K562 (cell line): ENCODE data around the gene TMEM200A. TPM values are rescaled to one million over a fixed set of nuclear protein-coding genes. Genes with fewer than 3 reads are reported as not detected.

Source experiments
- ATAC-seq: fragments of 200-7000 bp; cut with Tn5 transposase; 3 replicates; pipeline ENCODE4 v1.9.1; 2020; ENCODE audit warnings: moderate library complexity
- Bru-seq: library from RNA; stranded (reverse); fragments of 400-500 nt; gene quantifications from one replicate; lab custom pipeline; 2021; lab: Mats Ljungman, UMichigan
- BruChase-seq, 2 experiments: library from RNA; stranded (reverse); fragments of 400-500 nt; gene quantifications; one replicate each; lab custom pipeline; 2021; lab: Mats Ljungman, UMichigan
- BruUV-seq: library from RNA; stranded (reverse); fragments of 400-500 nt; replicated peaks from 2 replicates; lab custom pipeline; 2021; lab: Mats Ljungman, UMichigan
- CTCF ChIA-PET: fragments of 300-600 bp; formaldehyde crosslinking; extraction: SDS; loops from one replicate; lab custom pipeline; 2021; ENCODE audit warnings: low intra/inter-chr PET ratio; lab: Yijun Ruan, JAX
- POLR2A ChIA-PET: fragments of 300-600, 350-650 bp; sonication (Branson Sonifier 250); formaldehyde crosslinking; extraction: SDS; loops from one replicate; lab custom pipeline; 2021; ENCODE audit warnings: antibody characterized with exemption, inconsistent platforms; lab: Yijun Ruan, JAX
- DNase-seq, 4 experiments: peaks; one replicate each; pipeline versions ENCODE4 v3.0.0 to v3.0.0-alpha.2; 2011 to 2018; ENCODE audit warnings: low spot score in 3 of 4, mixed read lengths in 3 of 4; ENCODE audit errors: extremely low read depth in 1 of 4
- FAIRE-seq: peaks from 2 replicates; lab custom pipeline; 2011; peaks lifted over from hg19 to GRCh38; lab: Jason Lieb, UNC
- H2AFZ ChIP-seq: 2 replicates; pipeline ENCODE4 v1.6.0; 2011; ENCODE audit warnings: low read depth, low read length, control low read depth, inconsistent platforms
- H3K27ac ChIP-seq: fragments of 200-600 bp; 3 replicates; pipeline ENCODE4 v1.8.0; 2011; ENCODE audit warnings: low read depth, mild to moderate bottlenecking, control low read depth, inconsistent platforms, low read length, moderate library complexity, mixed read lengths; ENCODE audit errors: extremely low read depth
- H3K27me3 ChIP-seq, 2 experiments: fragments of 300-600 bp in 1 of 2; 2 replicates in 1 of 2; 3 replicates in 1 of 2; pipeline versions ENCODE4 v1.6.0 to v1.8.0; 2011; ENCODE audit warnings: inconsistent platforms in 2 of 2, low read length in 2 of 2, mild to moderate bottlenecking in 1 of 2, mixed read lengths in 1 of 2, moderate library complexity in 1 of 2; ENCODE audit not compliant: control insufficient read depth in 2 of 2, insufficient read depth in 2 of 2
- H3K36me3 ChIP-seq: fragments of 300-600 bp; 3 replicates; pipeline ENCODE4 v1.8.0; 2011; ENCODE audit warnings: mild to moderate bottlenecking, low read length, inconsistent platforms; ENCODE audit not compliant: control insufficient read depth, insufficient read depth
- H3K4me1 ChIP-seq, 2 experiments: fragments of 200-600 bp in 1 of 2; replicated peaks in 1 of 2; 2 replicates in 1 of 2; 3 replicates in 1 of 2; pipeline versions ENCODE4 v1.5.1 to v1.8.0; 2011; ENCODE audit warnings: inconsistent platforms in 2 of 2, low read length in 2 of 2, mild to moderate bottlenecking in 1 of 2, mixed read lengths in 1 of 2, moderate library complexity in 1 of 2; ENCODE audit not compliant: control insufficient read depth in 2 of 2, insufficient read depth in 2 of 2
- H3K4me2 ChIP-seq: 2 replicates; pipeline ENCODE4 v1.6.1; 2011; ENCODE audit warnings: low read length, control low read depth, inconsistent platforms, mixed read lengths; ENCODE audit not compliant: insufficient read depth
- H3K4me3 ChIP-seq: fragments of 200-600 bp; sonication (generic), shearing (Covaris generic); 2 replicates; pipeline ENCODE4 v1.5.1; 2016; ENCODE audit warnings: control low read depth, inconsistent platforms
- H3K79me2 ChIP-seq: fragments of 200-600 bp; 3 replicates; pipeline ENCODE4 v1.8.0; 2011; ENCODE audit warnings: low read length, inconsistent platforms; ENCODE audit not compliant: control insufficient read depth, insufficient read depth
- H3K9ac ChIP-seq, 2 experiments: 2 replicates each; pipeline versions ENCODE4 v1.6.0 to v1.6.1; 2011; ENCODE audit warnings: low read depth in 2 of 2, low read length in 2 of 2, control low read depth in 1 of 2, inconsistent platforms in 1 of 2, mild to moderate bottlenecking in 1 of 2, mixed read lengths in 1 of 2; ENCODE audit not compliant: insufficient read depth in 1 of 2
- H3K9me1 ChIP-seq: one replicate; pipeline ENCODE4 v1.6.0; 2011; ENCODE audit warnings: inconsistent platforms, mild to moderate bottlenecking, low read length, moderate library complexity; ENCODE audit not compliant: control insufficient read depth, insufficient read depth
- H3K9me3 ChIP-seq: replicated peaks from 2 replicates; pipeline ENCODE4 v1.5.1; 2011; ENCODE audit warnings: low read depth, low read length, inconsistent platforms; ENCODE audit not compliant: control insufficient read depth, insufficient read depth
- H4K20me1 ChIP-seq: replicated peaks from 2 replicates; pipeline ENCODE4 v1.6.1; 2011; ENCODE audit warnings: low read length, inconsistent platforms, mixed read lengths; ENCODE audit not compliant: control insufficient read depth, insufficient read depth
- CXXC5 ChIP-seq: fragments of 250-450 bp; sonication (Bioruptor Pico); IDR thresholded peaks from 2 replicates; pipeline ENCODE4 v1.8.0; 2022; ENCODE audit warnings: inconsistent platforms, mild to moderate bottlenecking, moderate library complexity
- HMGN3 ChIP-seq: IDR thresholded peaks from 2 replicates; pipeline ENCODE4 v1.6.1; 2011; ENCODE audit warnings: borderline replicate concordance, low read depth, mild to moderate bottlenecking, mixed read lengths, low read length; ENCODE audit not compliant: insufficient read length; ENCODE audit errors: extremely low read depth
- NR4A1 ChIP-seq, 2 experiments: fragments of 250-450 bp in 1 of 2; fragments of 450-650 bp in 1 of 2; sonication (Bioruptor Pico) in 1 of 2; IDR thresholded peaks; 2 replicates each; pipeline versions ENCODE4 v1.4.0 to v1.6.1; 2016 to 2020; ENCODE audit warnings: mild to moderate bottlenecking in 2 of 2, missing compliant biosample characterization in 1 of 2, missing genetic modification characterization in 1 of 2, moderate library complexity in 1 of 2
- WGBS: fragments of 100-300 bp; shearing (Covaris generic); methylation state at CpG from one replicate; pipeline ENCODE4 v1.1.6; 2016; ENCODE audit warnings: low coverage, mixed read lengths; ENCODE audit not compliant: insufficient coverage; ENCODE audit errors: missing lambda C conversion rate; 5-methylcytosine and 5-hydroxymethylcytosine counted together
- in situ Hi-C: fragments of 300-500 bp; cut with MboI; formaldehyde crosslinking; loops from 4 replicates; pipeline ENCODE4 v1.15.0; 2018; ENCODE audit warnings: inconsistent platforms, mixed read lengths
- intact Hi-C: fragments of 100-400 bp; cut with micrococcal nuclease; formaldehyde crosslinking; loops from 2 replicates; pipeline ENCODE4 v1.14.2; 2022
- long read RNA-seq, 3 experiments: library from polyadenylated mRNA in 2 of 3; library from RNA in 1 of 3; unstranded in 2 of 3; stranded (forward) in 1 of 3; transcript quantifications; one replicate each; pipeline ENCODE4 v2.0.0, GENCODE V29; 2019 to 2022
- polyA minus RNA-seq, 3 experiments: library from RNA; depleted of rRNA, polyadenylated mRNA; stranded (reverse); fragments of >200 nt; gene quantifications; 2 replicates each; pipeline ENCODE4 v1.2.3, GENCODE V29; 2011
- polyA plus RNA-seq, 8 experiments: library from polyadenylated mRNA; depleted of rRNA in 4 of 8; stranded (reverse) in 5 of 8; unstranded in 3 of 8; fragments of >200 nt; fragmentation: Nextera tagmentation in 2 of 8; fragmentation: Illumina TruSeq in 1 of 8; extraction: Ambion mirVana in 2 of 8; extraction: Trizol in 1 of 8; gene quantifications; 2 replicates each; pipeline versions ENCODE4 v1.2.1 to v1.2.3, GENCODE V29; 2011 to 2014; ENCODE audit warnings: inconsistent platforms in 1 of 8, missing spikeins in 1 of 8
- total RNA-seq, 7 experiments: library from RNA; depleted of rRNA in 6 of 7; stranded (reverse); fragments of >200 nt in 6 of 7; fragmentation: Illumina TruSeq in 2 of 7; extraction: Trizol in 2 of 7; gene quantifications; 2 replicates each; pipeline versions ENCODE4 v1.2.1 to v1.2.3, GENCODE V29; 2011 to 2021; ENCODE audit warnings: low replicate concordance in 1 of 7
- TF ChIP-seq, protein P1 (sequence below), 2 experiments: IDR thresholded peaks; 2 replicates each; pipeline ENCODE4 v1.6.1; 2012; ENCODE audit warnings: improper control_type of control experiment in 2 of 2, low read depth in 2 of 2, low read length in 2 of 2, borderline replicate concordance in 1 of 2

Gene TMEM200A
- not detected in 2 replicates for total RNA-seq (2011; cell fraction: chromatin; rRNA removed; ENCODE audit: low replicate concordance)
- total RNA-seq (2011; cell fraction: nucleolus; rRNA removed): not detected in 2 replicates
- total RNA-seq (2011; cell fraction: nucleoplasm; rRNA removed): not detected in 2 replicates
- not detected in 2 replicates for total RNA-seq (2014; rRNA removed)
- total RNA-seq (2014; rRNA removed; fragmentation: Illumina TruSeq; extraction: Trizol): not detected in 2 replicates
- total RNA-seq (2015; rRNA removed; fragmentation: Illumina TruSeq; extraction: Trizol): not detected in 2 replicates
- total RNA-seq (2021): 0.04 and 0.07 TPM in 2 replicates
- polyA plus RNA-seq (2011; rRNA removed): not detected in 2 replicates
- not detected in 2 replicates for polyA plus RNA-seq (2011; cell fraction: cytosol; rRNA removed)
- polyA plus RNA-seq (2011; cell fraction: nucleus; rRNA removed): not detected in 2 replicates
- 0.03 and 0.08 TPM in 2 replicates for polyA plus RNA-seq (2012)
- not detected in 2 replicates for polyA plus RNA-seq (2014; fragmentation: Illumina TruSeq; extraction: Trizol)
- not detected for polyA plus RNA-seq (2014; fragmentation: Nextera tagmentation; extraction: Ambion mirVana)
- not detected in 2 replicates for polyA plus RNA-seq (2014; rRNA removed)
- not detected in 2 replicates for polyA minus RNA-seq (2011; rRNA and poly(A)+ RNA removed)
- polyA minus RNA-seq (2011; cell fraction: cytosol; rRNA and poly(A)+ RNA removed): not detected in 2 replicates
- not detected in 2 replicates for polyA minus RNA-seq (2011; cell fraction: nucleus; rRNA and poly(A)+ RNA removed)
- percentile 3 among the genes with signal in this experiment for Bru-seq, nascent RNA
- percentile 9 among the genes with signal in this experiment for BruChase-seq, experiment 1, labeled RNA remaining after a 2-hour chase
- percentile 8 among the genes with signal in this experiment for BruChase-seq, experiment 2, labeled RNA remaining after a 6-hour chase
- long read RNA-seq, experiment 1: 0 reads
- long read RNA-seq, experiment 2: 0 reads
- long read RNA-seq, experiment 3: 0 reads

DNA sequence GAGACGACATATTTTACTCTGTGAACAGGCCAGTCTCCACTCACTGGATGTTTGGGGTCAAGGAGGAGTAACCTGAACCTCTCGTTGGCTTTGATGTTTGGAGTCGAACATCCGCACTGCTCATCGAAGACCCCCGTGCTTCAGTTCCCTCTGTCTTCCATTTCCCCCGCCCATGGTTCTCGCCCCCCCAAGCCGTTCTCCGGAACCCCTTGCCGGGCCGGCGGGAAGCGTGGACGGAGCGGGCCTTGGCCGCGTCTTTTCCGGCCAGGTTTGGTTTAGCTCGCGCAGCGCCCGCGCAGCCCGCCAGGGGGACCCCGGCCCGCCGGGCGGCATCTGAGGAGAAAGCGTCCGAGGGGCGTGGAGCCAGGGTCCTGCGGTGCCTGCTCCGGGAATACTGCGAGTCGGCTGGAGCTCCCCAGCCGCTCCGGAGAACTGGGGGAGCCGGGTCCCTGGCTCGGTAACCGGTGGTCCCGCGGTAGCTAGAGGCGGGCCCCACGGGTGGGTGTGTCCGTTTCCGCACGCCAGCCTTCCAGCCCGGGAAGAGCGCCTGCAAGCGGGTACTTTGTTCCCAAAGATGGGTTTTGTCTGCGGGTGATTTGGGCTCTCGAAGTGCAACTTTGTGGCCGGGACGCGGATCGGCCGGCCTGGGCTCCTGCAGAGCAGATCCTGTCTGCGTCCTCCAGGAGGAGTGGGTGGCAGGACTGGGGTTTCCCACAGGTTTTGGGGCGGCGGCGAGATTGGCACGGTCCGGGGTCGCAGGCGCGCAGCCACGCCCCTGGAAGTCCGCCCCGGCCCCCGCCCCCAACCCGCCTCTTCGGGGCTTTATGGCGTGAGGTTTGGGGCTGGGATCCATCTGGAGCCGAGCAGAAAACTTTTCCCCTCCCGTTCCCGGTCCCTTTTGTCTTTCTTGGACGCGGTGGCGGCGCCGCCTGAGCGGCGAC, at the start of gene TMEM200A:
TMEM200A (plus strand) TSS at position 852 of the 941 bp plus-strand sequence. CDS start 74,406 bp downstream, outside the sequence.
- intact Hi-C loops (no loop called here), in situ Hi-C loops (no loop called here)
- WGBS: 2% methylated on average over 50 of the region's 84 CpGs
- DNase-seq (peak; percentile 51 to 68 (median 68)), FAIRE-seq (no peak), ATAC-seq (peak; percentile 99)
- H3K36me3 ChIP-seq: no peaks in the 10 kb centered on the region
- ChIA-PET CTCF (no interaction called here), POLR2A (no interaction called here)
- H3K4me2 ChIP-seq: peak within 1 kb of the TSS; percentile 64
- peaks cover 0 to 17% of the 10 kb centered on the region in 2 experiments; a peak in 2 of 5 replicates for H3K4me1 ChIP-seq
- BruUV-seq: no TSS peak
- H4K20me1 ChIP-seq: no peaks in the 10 kb centered on the region
- H3K27ac ChIP-seq: no peak within 1 kb of the TSS
- peak within 1 kb of the TSS in 1 of 2 experiments; percentile 64; a peak in 1 of 4 replicates for H3K9ac ChIP-seq
- H3K9me1 ChIP-seq: no peaks in the 10 kb centered on the region
- H3K79me2 ChIP-seq: no peaks in the 10 kb centered on the region
- H3K27me3 ChIP-seq: peaks cover 0 to 12% of the 10 kb centered on the region in 2 experiments; a peak in 4 of 5 replicates
- H2AFZ ChIP-seq: peak within 1 kb of the TSS; percentile 66
- H3K9me3 ChIP-seq: no peaks in the 10 kb centered on the region
- H3K4me3 ChIP-seq: peak within 1 kb of the TSS; percentile 48
- no peak for TF ChIP-seq NR4A1 (CRISPR knock-in tag; IDR thresholded peaks at IDR 0.05)
- no peak for TF ChIP-seq NR4A1 (tag; IDR thresholded peaks at IDR 0.05)
- TF ChIP-seq HMGN3: peak; percentile 52
- peak; percentile 70 for TF ChIP-seq CXXC5
- TF ChIP-seq, protein P1, sequence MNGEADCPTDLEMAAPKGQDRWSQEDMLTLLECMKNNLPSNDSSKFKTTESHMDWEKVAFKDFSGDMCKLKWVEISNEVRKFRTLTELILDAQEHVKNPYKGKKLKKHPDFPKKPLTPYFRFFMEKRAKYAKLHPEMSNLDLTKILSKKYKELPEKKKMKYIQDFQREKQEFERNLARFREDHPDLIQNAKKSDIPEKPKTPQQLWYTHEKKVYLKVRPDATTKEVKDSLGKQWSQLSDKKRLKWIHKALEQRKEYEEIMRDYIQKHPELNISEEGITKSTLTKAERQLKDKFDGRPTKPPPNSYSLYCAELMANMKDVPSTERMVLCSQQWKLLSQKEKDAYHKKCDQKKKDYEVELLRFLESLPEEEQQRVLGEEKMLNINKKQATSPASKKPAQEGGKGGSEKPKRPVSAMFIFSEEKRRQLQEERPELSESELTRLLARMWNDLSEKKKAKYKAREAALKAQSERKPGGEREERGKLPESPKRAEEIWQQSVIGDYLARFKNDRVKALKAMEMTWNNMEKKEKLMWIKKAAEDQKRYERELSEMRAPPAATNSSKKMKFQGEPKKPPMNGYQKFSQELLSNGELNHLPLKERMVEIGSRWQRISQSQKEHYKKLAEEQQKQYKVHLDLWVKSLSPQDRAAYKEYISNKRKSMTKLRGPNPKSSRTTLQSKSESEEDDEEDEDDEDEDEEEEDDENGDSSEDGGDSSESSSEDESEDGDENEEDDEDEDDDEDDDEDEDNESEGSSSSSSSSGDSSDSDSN (IDR thresholded peaks at IDR 0.05; ENCODE audit: borderline replicate concordance in 1 of 2, low read depth in 2 of 2, low read length in 2 of 2): 0 out of 4 replicates have a peak, but pooled peaks of 1 of the 2 experiments have one; percentile 34
